AG04450 (cell line): Measurements from ENCODE around the gene GLYATL1B. TPM values are rescaled to one million over a fixed set of nuclear protein-coding genes. Genes with fewer than 3 reads are reported as not detected.
"Not testable (repeated sequence)": the region's sequence is repeated elsewhere in the genome, so short reads cannot be mapped to it uniquely, and the experiment has no call there.

Experiments
- CTCF ChIA-PET: fragments of 300-600, 350-600 bp; formaldehyde crosslinking; extraction: SDS; loops from one replicate; lab custom pipeline; 2022; ENCODE audit warnings: antibody characterized with exemption, inconsistent platforms; lab: Charles Lee
- POLR2A ChIA-PET: fragments of 350-600 bp; formaldehyde crosslinking; extraction: SDS; loops from one replicate; lab custom pipeline; 2021; ENCODE audit warnings: antibody characterized with exemption, inconsistent platforms; lab: Yijun Ruan, JAX
- DNase-seq: peaks from one replicate; pipeline ENCODE4 v3.0.0-alpha.2; 2011; ENCODE audit warnings: low read depth, low spot score
- H3K27ac ChIP-seq: one replicate; pipeline ENCODE4 v1.5.1; 2012; ENCODE audit warnings: low read depth, low read length, control low read depth
- H3K27me3 ChIP-seq: one replicate; pipeline ENCODE4 v1.6.0; 2012; ENCODE audit warnings: low read length; ENCODE audit not compliant: control insufficient read depth, insufficient read depth
- H3K4me3 ChIP-seq: 2 replicates; pipeline ENCODE4 v1.5.1; 2011; ENCODE audit warnings: mild to moderate bottlenecking, low read depth, low read length, control low read depth
- H3K9me3 ChIP-seq: 2 replicates; pipeline ENCODE4 v1.5.1; 2012; ENCODE audit warnings: low read length; ENCODE audit not compliant: control insufficient read depth, insufficient read depth
- CTCF ChIP-seq: IDR thresholded peaks from 2 replicates; pipeline ENCODE4 v1.5.1; 2011; ENCODE audit warnings: low read depth, low read length, control low read depth, inconsistent platforms
- polyA plus RNA-seq: library from polyadenylated mRNA; depleted of rRNA; stranded (reverse); fragments of >200 nt; gene quantifications from 2 replicates; pipeline ENCODE4 v1.2.3, GENCODE V29; 2011

Gene GLYATL1B
- polyA plus RNA-seq, 1 experiment, result not detected

GRCh38 chr11:59135648-59136461 is 49.7 kb downstream of the GLYATL1B start:
- TF ChIP-seq CTCF, result peak; percentile 99
- Histone ChIP-seq H3K27ac (no peak overlapping the region), H3K4me3 (no peak overlapping the region), H3K27me3 (no peaks in the 10 kb centered on the region), H3K9me3 (peaks cover 12% of the 10 kb centered on the region)
- CTCF ChIA-PET, result interaction anchor here (0.6 to 3.8 kb wide), 66 partner anchors 9 to 484 kb away, joined by 3 to 68 read pairs (median 4); partner anchors contain the start of genes DTX4 and FAM111B
- POLR2A ChIA-PET, result no interaction called here
- peak; percentile 39 for DNase-seq

- POLR2A ChIA-PET, DNase-seq: not testable (repeated sequence)
- CTCF ChIA-PET, result interaction anchor here (0.6 to 3.8 kb wide), 47 partner anchors 8 to 484 kb away, joined by 3 to 68 read pairs (median 7); partner anchors contain the start of gene FAM111B
Observed at GRCh38 chr11:59136551-59136950, 50.4 kb downstream of the GLYATL1B start.

GRCh38 chr11:59137190-59137589 is 51.1 kb downstream of the GLYATL1B start:
- DNase-seq, result no peak
- Histone ChIP-seq H3K27ac (no peak overlapping the region), H3K27me3 (no peaks in the 10 kb centered on the region), H3K9me3 (peaks cover 4% of the 10 kb centered on the region; the same call in 1 of the 2 replicates), H3K4me3 (no peak overlapping the region)
- POLR2A ChIA-PET, result no interaction called here
- CTCF ChIA-PET, result interaction anchor here (3.8 kb wide), 1 partner anchor 41 kb away, joined by 66 read pairs; no protein-coding TSS in a partner anchor
- TF ChIP-seq CTCF, result no peak

More at GRCh38 chr11:59136551-59136950, 50.4 kb downstream of the GLYATL1B start:
- not testable (repeated sequence) for H3K27me3 ChIP-seq, H3K27ac ChIP-seq, H3K4me3 ChIP-seq, H3K9me3 ChIP-seq

GRCh38 chr11:59138643-59139042 is 52.5 kb downstream of the GLYATL1B start:
- no peak for DNase-seq
- H3K27me3 ChIP-seq, result no peaks in the 10 kb centered on the region
- no peak overlapping the region for H3K27ac ChIP-seq
- CTCF ChIA-PET, result interaction anchor here (2.9 to 10.5 kb wide), 2 partner anchors 19 to 86 kb away, joined by 15 to 143 read pairs; no protein-coding TSS in a partner anchor
- POLR2A ChIA-PET, result no interaction called here
- TF ChIP-seq CTCF, result no peak
- H3K4me3 ChIP-seq, result no peak overlapping the region
- no peaks in the 10 kb centered on the region for H3K9me3 ChIP-seq

- H3K27me3 ChIP-seq, result no peaks in the 10 kb centered on the region
- no peaks in the 10 kb centered on the region; the same call in 1 of the 2 replicates for H3K9me3 ChIP-seq
- H3K27ac ChIP-seq, result no peak overlapping the region
- POLR2A ChIA-PET, result interaction anchor here (0.7 kb wide), 1 partner anchor 215 kb away, joined by 3 read pairs; no protein-coding TSS in a partner anchor
- no peak for TF ChIP-seq CTCF
- no peak for DNase-seq
- H3K4me3 ChIP-seq, result no peak overlapping the region
- CTCF ChIA-PET, result interaction anchor here (0.6 to 10.5 kb wide), 9 partner anchors 16 to 1759 kb away, joined by 3 to 143 read pairs (median 5); partner anchors contain the start of gene DTX4
Observed at GRCh38 chr11:59141191-59141590, 55.1 kb downstream of the GLYATL1B start.
